GM19455 (cell line): ENCODE data around the gene UGT3A2.
A peak's percentile ranks its signal among the peaks of the same experiment; 100 is the strongest.

Source experiments
- ATAC-seq: cut with Tn5 transposase; IDR thresholded peaks from one replicate; pipeline ENCODE4 v1.9.1; 2021; ENCODE audit not compliant: unreplicated experiment

The UGT3A2 gene

DNA sequence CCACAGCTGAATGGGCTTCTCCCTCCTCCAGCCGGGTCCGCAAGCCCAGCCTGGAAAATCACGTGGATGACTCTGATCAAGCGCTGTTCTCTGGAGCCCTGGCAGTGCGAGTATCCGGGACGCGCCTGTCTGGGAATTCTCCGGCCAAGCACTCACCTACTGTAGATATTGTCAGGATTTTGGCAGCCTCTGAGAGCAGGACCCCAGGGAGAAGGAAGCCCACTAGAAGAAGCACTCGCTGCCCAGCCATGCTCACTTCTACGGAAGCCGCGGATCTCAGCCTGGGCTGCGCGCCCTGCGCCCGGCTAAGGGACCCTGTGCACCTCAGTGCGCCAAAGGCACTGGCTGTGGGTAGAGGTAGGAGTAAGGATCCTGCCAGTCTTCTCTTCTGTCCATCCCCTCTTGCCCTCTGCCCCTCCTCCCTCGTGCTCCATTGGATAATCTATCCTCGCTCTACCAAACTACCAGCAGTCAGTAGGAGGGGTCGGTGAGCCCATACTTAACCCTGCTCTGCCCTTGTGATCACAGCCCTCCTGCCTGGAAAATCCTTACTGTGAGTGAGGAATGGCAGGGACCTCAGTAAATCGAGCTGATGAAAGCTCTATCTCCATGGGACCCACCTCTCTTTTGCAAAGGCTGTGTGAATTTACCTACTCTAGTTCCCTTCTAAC is at the start of gene UGT3A2:
TSS of gene UGT3A2 (minus strand) at position 343 of the 671 bp plus-strand sequence. CDS start at position 250, 93 bp downstream.
- ATAC-seq, result no peak

DNA sequence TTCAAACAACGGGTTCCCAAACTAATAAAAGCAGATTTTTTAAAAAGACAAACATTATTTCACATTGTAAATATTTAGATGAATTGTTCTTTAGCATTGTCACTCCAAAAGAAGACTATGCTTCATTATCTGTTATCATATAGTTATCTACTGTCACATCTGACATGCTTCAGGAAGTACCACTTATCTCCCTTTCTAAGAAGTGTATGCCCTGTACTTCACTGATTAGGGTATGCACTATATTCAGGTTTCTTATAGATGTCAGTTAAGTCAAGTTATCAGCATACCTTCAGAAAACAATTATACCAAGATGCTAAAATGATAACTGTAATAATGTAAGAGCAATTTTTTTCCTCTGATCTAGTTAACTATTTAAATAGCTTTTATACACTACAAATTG is 44.6 kb upstream of the UGT3A2 start:
- no peak for ATAC-seq

DNA sequence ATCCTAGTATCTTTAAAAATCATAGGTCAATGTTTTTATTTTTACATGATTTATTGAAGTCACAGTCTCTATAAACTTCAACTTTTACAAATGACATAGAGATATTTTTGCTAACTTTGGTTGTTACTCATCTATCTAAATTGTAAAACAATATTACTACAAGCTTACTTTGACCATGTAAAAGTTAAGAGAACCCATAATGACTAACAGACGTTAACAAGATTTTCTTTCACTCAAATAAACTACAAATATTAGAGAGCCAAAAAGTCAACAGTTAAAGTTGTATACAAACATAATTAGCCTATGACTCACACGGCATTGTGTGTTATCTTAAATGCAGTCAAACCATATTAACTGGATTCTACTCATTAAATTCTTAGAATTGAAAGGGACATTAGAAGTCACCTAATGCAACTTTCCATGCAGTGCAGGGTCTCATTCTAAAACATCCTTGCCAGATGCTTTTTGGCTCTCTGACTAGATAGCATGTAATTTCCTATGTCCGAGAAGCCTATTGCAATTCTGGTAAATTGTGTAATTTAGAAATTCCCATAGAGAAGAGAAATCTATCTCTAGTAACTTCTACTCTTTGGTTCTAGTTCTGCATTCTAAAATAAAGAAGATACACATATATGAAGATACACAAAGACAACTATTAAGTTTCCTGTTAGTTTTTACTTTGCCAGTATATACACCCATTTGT is 42.2 kb upstream of the UGT3A2 start:
- ATAC-seq, result no peak

GRCh38 chr5:36105819-36106218 is 39.1 kb upstream of the UGT3A2 start:
- no peak for ATAC-seq

- no peak for ATAC-seq
These were observed 33.1 kb upstream of the UGT3A2 start for GRCh38 chr5:36099748-36100147.

- no peak for ATAC-seq
These were observed 29.8 kb upstream of the UGT3A2 start for GRCh38 chr5:36096486-36096885.

DNA sequence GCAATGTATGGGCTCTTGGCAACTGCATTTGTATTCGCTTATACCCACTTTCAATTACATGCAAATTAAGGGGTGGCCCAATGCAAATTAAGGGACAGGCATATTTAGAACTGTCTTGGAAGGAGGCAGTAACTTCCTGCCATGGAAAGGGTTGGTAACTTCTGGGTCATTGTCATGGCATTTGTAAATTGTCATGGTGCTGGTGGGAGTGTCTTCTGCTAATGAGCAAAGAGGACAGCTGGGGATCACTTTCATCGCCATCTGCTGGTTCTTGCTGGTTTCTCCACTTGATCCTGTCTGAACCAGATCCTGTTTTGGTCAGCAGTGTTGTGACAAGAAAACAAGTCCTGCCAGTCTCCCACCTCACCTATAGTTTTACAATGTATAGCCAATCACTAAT is 23.3 kb upstream of the UGT3A2 start:
- ATAC-seq, result no peak

- peak; percentile 91 for ATAC-seq
These were observed 12.6 kb upstream of the UGT3A2 start for GRCh38 chr5:36079200-36079781.

DNA sequence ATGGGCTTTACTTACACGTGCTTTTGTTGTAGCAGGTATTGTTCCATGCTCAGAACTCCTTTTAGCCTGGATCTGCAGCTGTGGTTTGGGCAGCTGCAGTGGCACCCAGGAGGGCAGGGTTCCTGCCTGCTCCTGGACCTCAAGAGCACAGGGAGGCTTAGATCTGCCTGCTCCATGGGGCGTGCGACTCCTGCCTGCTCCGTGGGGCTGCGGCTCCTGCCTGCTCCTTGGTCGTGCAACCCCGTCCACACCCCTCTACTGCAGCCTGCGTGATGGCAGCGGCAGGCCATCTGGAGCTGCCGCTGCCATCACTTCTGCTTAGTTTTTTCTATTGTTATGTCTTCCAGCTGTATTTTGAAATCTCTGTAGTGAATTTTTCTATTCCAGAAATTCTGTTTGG is 11.7 kb upstream of the UGT3A2 start:
- ATAC-seq, result no peak

DNA sequence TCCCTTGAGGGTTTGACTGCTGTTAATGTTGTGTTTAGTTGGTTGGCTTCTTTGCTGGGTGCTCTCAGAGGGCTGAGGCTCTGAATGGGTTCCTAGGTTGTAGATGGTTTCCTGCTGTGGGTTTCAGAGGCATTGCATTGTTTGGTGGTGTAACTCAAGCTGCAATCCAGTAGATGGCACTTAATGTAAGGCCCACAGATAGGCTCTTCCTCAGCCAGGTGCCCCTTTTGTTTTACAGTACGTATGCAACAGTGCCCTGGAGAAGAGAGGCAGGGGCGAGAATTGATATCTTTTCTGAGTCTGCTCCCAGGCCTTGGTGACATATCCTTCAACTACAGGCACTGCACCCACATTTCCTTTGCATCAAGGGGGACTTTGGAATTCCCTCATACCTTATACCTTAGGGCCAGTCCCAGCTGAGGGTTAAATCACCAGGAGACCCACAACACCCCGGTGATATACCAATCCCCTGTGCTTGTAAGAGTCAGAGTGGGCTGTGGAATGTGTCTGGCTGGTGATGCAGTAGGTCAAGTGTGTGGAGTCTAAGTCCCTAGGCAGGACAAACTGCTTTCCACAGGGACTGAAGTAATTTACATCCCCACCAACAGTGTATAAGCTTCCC is 7.0 kb upstream of the UGT3A2 start:
- peak; percentile 83 for ATAC-seq

GRCh38 chr5:36070687-36071571 is 4.2 kb upstream of the UGT3A2 start:
- ATAC-seq, result no peak

DNA sequence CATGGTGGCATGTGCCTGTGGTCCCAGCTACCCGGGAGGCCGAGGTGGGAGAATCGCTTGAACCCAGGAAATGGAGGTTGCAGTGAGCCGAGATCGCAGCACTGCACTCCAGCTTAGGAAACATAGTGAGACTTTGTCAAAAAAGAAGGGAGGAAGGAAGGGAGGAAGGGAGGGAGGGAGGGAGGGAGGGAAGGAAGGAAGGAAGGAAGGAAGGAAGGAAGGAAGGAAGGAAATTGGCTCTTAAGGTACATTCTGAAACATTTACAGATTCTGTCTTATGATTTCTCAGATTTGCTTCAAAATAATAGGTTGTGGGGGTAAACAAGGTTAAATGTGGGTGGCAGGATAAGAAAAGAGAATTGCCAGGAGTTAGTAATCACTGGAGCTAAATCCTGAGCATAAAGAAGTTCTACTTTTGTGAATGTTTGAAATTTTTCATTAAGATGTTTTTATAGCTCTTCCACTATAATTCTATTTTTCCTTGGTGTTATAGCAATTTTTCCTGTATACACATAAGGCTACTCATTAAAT is 2.1 kb upstream of the UGT3A2 start:
- ATAC-seq, result no peak

GRCh38 chr5:36066001-36066539 is 612 bp downstream of the UGT3A2 start:
- no peak for ATAC-seq

DNA sequence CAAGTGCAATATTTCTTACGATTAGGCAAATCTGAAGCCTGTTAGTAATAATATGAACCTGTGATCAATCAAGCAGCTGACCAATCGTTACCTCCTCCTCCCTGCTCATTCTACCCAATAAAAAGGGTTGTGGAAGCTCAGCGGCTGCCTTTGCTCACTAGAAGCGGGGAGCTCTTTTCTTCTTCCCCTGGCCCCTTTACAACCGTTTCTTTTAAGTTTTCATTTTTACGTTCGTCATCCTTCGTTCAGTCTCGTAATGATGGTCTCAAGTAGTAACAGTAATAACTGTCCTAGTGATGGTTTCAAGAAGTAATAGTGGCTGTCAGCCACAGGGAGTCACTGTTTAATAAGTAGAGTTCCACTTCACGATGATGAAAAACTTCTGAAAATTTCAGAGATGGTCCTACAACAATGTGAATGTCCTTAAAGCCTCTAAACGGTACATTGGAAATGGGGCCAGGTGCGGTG is 6.2 kb downstream of the UGT3A2 start:
- ATAC-seq, result no peak

- ATAC-seq, result no peak
These were observed 6.9 kb downstream of the UGT3A2 start for GRCh38 chr5:36059571-36060419.

GRCh38 chr5:36058776-36059175 is 7.9 kb downstream of the UGT3A2 start:
- ATAC-seq, result no peak

- no peak for ATAC-seq
These were observed 9.3 kb downstream of the UGT3A2 start for GRCh38 chr5:36057386-36057785.

DNA sequence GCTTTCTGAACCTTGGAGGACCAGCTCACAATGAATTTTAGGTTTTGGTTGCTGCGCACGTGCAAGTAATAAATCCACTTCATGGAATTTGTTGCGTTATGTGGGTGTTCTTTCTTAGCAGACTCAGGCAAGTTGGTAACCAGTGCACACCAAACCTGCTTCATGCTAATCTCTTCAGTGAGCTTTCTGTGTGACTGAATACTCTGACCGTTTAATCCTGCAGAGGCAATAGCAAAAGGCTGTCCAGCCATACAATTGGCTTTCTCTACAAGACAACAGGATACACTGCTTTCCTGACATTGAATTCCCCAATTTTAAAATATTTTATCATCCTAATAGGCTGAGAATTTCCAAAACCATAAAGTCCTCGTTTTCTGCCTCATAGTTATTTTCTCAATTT is 10.3 kb downstream of the UGT3A2 start:
- no peak for ATAC-seq

DNA sequence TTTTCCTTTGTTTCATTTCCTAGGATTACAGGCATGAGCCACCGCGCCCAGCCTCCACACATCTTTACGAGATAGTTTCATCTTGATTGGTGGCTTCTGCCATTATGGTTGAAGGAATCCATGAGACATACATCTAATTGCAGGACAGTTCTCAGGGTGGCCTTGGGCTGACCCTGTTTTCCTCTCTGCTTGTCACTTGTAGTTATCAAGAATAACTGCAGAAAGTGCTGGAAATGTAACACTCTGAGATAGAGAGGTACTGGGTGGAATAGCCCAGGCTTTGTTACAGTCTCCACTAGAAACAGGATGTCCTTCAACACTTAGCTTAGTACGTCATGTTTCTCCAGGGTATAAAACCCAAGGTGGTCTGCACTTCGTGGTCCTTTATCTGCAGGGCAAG is 10.7 kb downstream of the UGT3A2 start:
- ATAC-seq, result no peak
